Measurements from ENCODE around the gene LUC7L2. TPM values are rescaled to one million over a fixed set of nuclear protein-coding genes. Genes with fewer than 3 reads are reported as not detected.

The LUC7L2 gene
- total and polyA plus RNA-seq, 2 of the 8 experiments (the other 6 are each of a cell fraction or from before 2014, with no cell fraction given), result 22.9 to 67.8 TPM

DNA sequence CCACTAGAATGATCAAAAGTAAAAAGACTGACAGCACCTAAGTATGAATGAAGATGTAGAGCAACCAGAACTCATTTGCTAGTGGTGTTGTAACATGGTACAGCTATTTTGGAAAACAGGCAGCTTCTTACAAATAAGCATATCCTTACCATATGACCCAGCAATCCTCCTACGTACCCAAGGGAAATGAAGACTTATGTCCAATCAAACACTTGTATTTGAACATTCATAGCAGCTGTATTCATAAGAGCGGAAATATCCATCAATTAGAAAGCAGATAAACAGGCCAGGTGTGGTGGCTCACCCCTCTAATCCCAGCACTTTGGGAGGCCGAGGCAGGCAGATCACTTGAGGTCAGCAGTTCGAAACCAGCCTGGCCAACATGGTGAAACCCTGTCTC is 70.7 kb downstream of the LUC7L2 start:
- H3K4me2 ChIP-seq (ENCODE audit: insufficient read depth in 1 of 2, low read depth in 2 of 2, low read length in 2 of 2), result no peak overlapping the region
- TF ChIP-seq TAF1 (IDR thresholded peaks at IDR 0.05; ENCODE audit: low read depth, low read length), result no peak
- TF ChIP-seq JUND (IDR thresholded peaks at IDR 0.05; ENCODE audit: low read length), result no peak
- TF ChIP-seq, protein P1, sequence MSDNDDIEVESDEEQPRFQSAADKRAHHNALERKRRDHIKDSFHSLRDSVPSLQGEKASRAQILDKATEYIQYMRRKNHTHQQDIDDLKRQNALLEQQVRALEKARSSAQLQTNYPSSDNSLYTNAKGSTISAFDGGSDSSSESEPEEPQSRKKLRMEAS (IDR thresholded peaks at IDR 0.05), result no peak
- TF ChIP-seq, protein P2, sequence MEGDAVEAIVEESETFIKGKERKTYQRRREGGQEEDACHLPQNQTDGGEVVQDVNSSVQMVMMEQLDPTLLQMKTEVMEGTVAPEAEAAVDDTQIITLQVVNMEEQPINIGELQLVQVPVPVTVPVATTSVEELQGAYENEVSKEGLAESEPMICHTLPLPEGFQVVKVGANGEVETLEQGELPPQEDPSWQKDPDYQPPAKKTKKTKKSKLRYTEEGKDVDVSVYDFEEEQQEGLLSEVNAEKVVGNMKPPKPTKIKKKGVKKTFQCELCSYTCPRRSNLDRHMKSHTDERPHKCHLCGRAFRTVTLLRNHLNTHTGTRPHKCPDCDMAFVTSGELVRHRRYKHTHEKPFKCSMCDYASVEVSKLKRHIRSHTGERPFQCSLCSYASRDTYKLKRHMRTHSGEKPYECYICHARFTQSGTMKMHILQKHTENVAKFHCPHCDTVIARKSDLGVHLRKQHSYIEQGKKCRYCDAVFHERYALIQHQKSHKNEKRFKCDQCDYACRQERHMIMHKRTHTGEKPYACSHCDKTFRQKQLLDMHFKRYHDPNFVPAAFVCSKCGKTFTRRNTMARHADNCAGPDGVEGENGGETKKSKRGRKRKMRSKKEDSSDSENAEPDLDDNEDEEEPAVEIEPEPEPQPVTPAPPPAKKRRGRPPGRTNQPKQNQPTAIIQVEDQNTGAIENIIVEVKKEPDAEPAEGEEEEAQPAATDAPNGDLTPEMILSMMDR (IDR thresholded peaks at IDR 0.05; ENCODE audit: control extremely low read depth in 1 of 3, insufficient read depth in 1 of 3, low read depth in 1 of 3, low read length in 3 of 3), result no peak
- TF ChIP-seq EP300 (IDR thresholded peaks at IDR 0.05; ENCODE audit: borderline replicate concordance in 1 of 2, low read depth in 2 of 2, low read length in 2 of 2), result no peak
- TF ChIP-seq FOSL1 (IDR thresholded peaks at IDR 0.05; ENCODE audit: insufficient read depth, low read depth, low read length), result no peak
- no peak for TF ChIP-seq CTBP2 (IDR thresholded peaks at IDR 0.05; ENCODE audit: borderline replicate concordance, insufficient read depth, insufficient read length, low read length)
- TF ChIP-seq POLR2AphosphoS5 (IDR thresholded peaks at IDR 0.05; ENCODE audit: low read depth, low read length), result no peak
- TF ChIP-seq BRCA1 (IDR thresholded peaks at IDR 0.05; ENCODE audit: low read depth, low read length), result no peak
- no peak for TF ChIP-seq SUZ12 (IDR thresholded peaks at IDR 0.05; ENCODE audit: low read length)
- no peak for TF ChIP-seq HDAC2 (IDR thresholded peaks at IDR 0.05; ENCODE audit: borderline replicate concordance in 1 of 2, low read depth in 2 of 2, low read length in 2 of 2)

More for the DNA sequence above, 70.7 kb downstream of the LUC7L2 start:
- Histone ChIP-seq H2BK5ac (ENCODE audit: low read depth, low read length) (no peak overlapping the region), H3K56ac (replicated peaks; ENCODE audit: insufficient read length, low read depth, low read length) (no peak overlapping the region), H2BK12ac (ENCODE audit: low read depth, low read length) (no peak overlapping the region), H3K4me3 (ENCODE audit: extremely low read depth in 1 of 4, insufficient read depth in 2 of 4, low read depth in 3 of 4, low read length in 4 of 4) (no peak overlapping the region), H3K9me3 (ENCODE audit: insufficient read depth in 2 of 2, low read depth in 1 of 2, low read length in 1 of 2) (no peaks in the 10 kb centered on the region), H4K20me1 (replicated peaks in 1 of 2; ENCODE audit: control insufficient read depth in 1 of 2, insufficient read depth in 2 of 2, low read length in 2 of 2) (no peaks in the 10 kb centered on the region), H2BK15ac (ENCODE audit: low read length) (no peak overlapping the region), H3K9ac (replicated peaks in 1 of 4; ENCODE audit: extremely low read depth in 1 of 4, low read depth in 3 of 4, low read length in 3 of 4) (no peak overlapping the region), H3K27me3 (replicated peaks in 1 of 4; ENCODE audit: control insufficient read depth in 3 of 4, extremely low read depth in 1 of 4, insufficient read depth in 3 of 4, low read length in 3 of 4) (no peaks in the 10 kb centered on the region), H3K36me3 (ENCODE audit: control insufficient read depth in 2 of 4, insufficient read depth in 4 of 4, low read length in 3 of 4) (no peaks in the 10 kb centered on the region), H4K5ac (ENCODE audit: insufficient read length, low read depth, low read length) (no peak overlapping the region), H3K18ac (ENCODE audit: extremely low read depth, low read length) (no peak overlapping the region), H3K79me1 (ENCODE audit: low read depth, low read length) (no peaks in the 10 kb centered on the region), H3K23me2 (ENCODE audit: low read depth, low read length) (no peaks in the 10 kb centered on the region), H2AFZ (ENCODE audit: low read length) (no peak overlapping the region), H3K79me2 (ENCODE audit: control insufficient read depth in 1 of 2, insufficient read depth in 2 of 2, low read length in 2 of 2) (no peaks in the 10 kb centered on the region), H3K4ac (replicated peaks; ENCODE audit: insufficient read length, low read depth, low read length) (no peak overlapping the region), H4K8ac (ENCODE audit: extremely low read depth, insufficient read depth, low read length) (no peak overlapping the region), H2BK120ac (replicated peaks; ENCODE audit: low read depth, low read length) (no peak overlapping the region), H3K23ac (ENCODE audit: insufficient read length) (no peak overlapping the region), H4K91ac (replicated peaks; ENCODE audit: insufficient read length, low read length) (no peak overlapping the region), H3K14ac (ENCODE audit: insufficient read length) (no peak overlapping the region), H3K4me1 (replicated peaks in 1 of 4; ENCODE audit: control insufficient read depth in 3 of 4, insufficient read depth in 4 of 4, low read length in 3 of 4) (no peaks in the 10 kb centered on the region; a peak in 1 of 7 replicates), H2AK5ac (ENCODE audit: low read depth, low read length) (no peak overlapping the region), H3K27ac (ENCODE audit: low read depth, low read length) (no peak overlapping the region), H2BK20ac (ENCODE audit: low read length) (no peak overlapping the region)
- DNase-seq (ENCODE audit: low read depth in 1 of 2, low spot score in 2 of 2), result no peak
- POLR2A ChIA-PET (ENCODE audit: partially characterized antibody), result interaction anchor here (1.3 kb wide), 1 partner anchor 13 kb away, joined by 3 read pairs; no protein-coding TSS in a partner anchor
- WGBS, 2 experiments (ENCODE audit: extremely low coverage in 1 of 2, insufficient coverage in 1 of 2, insufficient read length in 1 of 2, insufficient replicate concordance in 2 of 2, low coverage in 1 of 2, low lambda C conversion rate in 2 of 2, missing lambda C conversion rate in 1 of 2), result 90% methylated on average over 4 of the region's 4 CpGs; no CpG with 5 or more reads in 1 of the 2 experiments
- CTCF ChIA-PET (ENCODE audit: partially characterized antibody), result interaction anchor here (1.2 to 2.3 kb wide), 4 partner anchors 9 to 189 kb away, joined by 3 to 10 read pairs (median 5); no protein-coding TSS in a partner anchor
- FAIRE-seq, result no peak

Measured in H1 (cell line).